HG02943 (cell line): Measurements from ENCODE around the gene GPC4.

Experiments used
- ATAC-seq: cut with Tn5 transposase; IDR thresholded peaks from one replicate; pipeline ENCODE4 v1.9.1; 2021; ENCODE audit warnings: mild to moderate bottlenecking, low read depth, moderate library complexity; ENCODE audit not compliant: unreplicated experiment

The GPC4 gene

GRCh38 chrX:133415276-133416105 lies at the start of gene GPC4:
GPC4 (minus strand) TSS chrX:133415489; CDS start chrX:133414965, 524 bp downstream.
- no peak for ATAC-seq

- no peak for ATAC-seq
Observed at GRCh38 chrX:133461231-133461630, 45.9 kb upstream of the GPC4 start.

DNA sequence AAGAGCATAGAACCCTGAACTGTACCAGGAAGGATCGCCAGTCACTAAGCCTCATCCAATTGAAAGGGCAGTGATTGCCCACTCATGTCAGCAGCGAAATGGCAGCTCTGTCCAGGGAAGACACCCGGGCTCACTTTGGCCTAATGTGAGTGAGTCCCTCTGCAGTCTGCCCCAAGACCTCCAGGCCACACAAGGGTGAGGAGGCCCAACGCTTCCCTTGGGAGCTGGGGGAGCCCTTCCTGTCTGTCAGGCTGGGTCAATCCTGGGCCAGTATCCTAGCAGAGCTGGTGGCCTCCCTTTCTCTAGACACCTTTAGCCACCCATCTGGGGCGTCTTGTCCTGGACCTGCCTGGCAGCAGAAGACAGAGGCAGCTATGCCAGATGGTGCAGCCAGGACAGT lies 39.6 kb upstream of the GPC4 start:
- no peak for ATAC-seq

DNA sequence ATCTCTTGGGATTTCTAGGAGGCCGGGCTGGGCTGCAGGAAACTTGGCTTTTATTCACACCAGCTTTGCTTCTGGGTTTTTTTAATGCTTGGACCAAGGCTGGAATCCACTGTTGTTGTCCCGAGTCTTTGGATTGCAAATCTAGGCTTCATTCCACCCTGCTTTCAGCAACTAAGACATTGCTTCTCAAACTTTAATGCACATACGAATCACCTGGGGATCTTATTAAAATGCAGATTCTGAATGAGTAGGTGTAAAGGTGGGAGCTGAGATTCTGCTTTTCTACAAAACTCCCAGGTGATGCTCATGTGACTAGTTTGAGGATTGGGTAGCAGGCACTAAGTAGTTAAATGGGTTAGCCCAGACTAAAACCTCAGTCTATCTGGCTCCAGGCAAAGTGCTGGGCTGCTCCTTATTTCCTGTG lies 39.2 kb upstream of the GPC4 start:
- ATAC-seq, result no peak

DNA sequence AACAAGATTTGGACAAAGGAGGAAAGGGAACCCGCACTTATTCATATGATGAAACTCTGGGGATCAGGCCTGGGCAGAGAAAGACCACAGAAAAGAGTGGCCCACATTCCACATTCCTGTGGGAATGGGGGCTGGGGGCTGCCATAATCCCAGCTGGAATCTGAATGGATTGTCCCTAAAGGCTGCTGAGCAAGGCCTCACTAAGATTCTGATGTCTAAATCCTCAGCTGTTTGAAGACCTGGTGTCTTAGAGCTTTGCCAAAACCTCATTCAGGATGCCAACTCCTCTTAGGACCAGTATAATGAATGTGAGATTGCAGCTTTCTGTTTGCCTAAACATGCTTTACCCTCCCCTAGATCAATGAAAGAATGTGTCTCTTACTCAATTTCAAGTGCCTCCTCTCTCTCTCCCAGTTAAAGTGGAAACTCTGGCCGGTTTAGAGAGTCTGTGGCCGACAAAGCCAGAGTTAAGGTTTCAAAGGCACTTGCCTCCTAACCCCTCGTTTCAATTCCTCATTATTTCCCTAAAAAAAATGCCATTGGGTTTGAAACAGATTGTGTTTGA lies 33.3 kb upstream of the GPC4 start:
- ATAC-seq, result no peak

- ATAC-seq, result no peak
Observed at GRCh38 chrX:133444952-133445831, 29.9 kb upstream of the GPC4 start.

DNA sequence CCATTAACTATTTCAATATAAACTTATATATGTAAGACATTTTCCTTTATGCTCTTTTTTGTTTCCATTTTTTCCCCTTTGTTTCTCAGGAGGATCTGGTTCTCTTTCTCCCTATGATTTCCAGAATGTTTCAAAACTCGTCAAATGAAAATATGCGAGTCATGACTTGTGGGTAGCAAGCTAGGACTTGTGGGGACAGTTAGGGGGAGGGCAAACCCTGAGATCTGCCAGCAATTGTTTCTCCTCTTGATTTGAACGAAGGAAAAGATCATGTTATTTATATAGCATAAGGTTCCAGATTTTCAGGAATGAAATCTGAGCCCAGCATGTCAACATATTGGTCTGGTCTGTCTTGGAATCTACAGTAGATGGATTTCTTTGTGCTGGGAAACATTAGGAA lies 28.9 kb upstream of the GPC4 start:
- no peak for ATAC-seq

DNA sequence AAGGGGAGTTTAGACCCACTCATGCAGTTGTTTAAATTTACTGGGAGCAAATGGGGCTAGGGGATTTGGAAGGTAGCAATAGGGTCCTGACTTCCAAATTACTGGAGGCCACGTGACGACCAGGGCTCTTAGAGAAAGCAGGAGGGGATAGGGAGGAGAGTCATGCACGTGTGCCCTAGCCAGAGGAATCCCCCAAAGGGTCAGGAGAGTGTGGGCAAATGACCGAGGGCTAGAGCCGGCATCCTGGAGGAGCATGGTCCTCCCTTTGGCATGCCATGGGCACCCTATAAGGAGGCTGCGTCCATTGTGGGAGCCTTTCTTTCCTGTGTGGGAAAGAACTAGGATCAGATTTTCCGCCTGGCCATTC lies 25.5 kb upstream of the GPC4 start:
- ATAC-seq, result no peak

- ATAC-seq, result no peak
Observed at GRCh38 chrX:133440081-133440796, 24.9 kb upstream of the GPC4 start.

GRCh38 chrX:133437766-133438165 lies 22.5 kb upstream of the GPC4 start:
- no peak for ATAC-seq

DNA sequence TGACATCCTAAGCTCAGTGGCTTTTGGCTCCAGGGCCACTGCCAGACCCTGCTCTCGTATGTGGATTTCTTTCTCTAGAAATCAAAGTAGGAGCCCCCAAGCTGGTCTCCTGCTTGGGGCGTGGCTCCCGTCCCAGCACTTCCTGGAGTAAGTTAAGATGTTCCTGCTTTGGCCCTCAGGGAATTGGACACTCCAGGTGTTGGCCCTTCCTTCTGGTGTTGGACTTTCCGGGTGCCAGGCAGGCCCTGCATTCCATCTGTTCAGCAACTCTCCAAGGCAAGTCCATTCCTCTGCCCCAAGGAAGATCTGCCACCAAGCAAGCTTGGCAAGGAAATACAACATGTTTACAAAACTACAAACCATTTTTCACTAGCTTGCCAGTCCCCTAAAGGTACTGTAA lies 22.1 kb upstream of the GPC4 start:
- no peak for ATAC-seq

DNA sequence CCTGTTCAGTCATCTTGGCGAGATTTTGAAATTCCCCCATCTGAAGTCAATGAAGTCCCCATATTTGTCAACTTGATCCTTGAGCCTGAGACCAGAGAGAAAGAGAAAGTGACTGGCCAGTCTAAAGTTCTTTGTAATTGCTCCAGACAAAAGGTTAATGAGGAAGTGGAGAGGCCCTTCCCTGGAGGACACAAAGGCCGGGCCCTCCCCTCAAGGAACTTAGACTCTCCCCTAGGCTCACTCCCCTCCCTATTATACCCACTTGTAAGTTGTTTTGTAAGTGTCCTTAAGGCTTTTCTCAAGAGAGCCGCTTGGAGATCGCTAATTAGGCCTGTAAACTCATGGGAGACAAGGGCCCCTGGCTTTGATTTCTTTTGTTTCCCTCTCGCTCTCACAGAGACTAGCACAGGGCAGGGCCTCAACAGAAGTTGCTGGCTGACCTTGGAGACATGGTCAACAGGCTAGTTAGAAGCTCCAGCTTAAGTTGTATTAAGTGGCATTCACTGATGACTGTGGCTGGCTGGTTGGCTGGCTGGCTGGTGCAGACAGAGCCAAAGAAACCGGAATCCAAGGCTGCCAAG lies 20.3 kb upstream of the GPC4 start:
- no peak for ATAC-seq

DNA sequence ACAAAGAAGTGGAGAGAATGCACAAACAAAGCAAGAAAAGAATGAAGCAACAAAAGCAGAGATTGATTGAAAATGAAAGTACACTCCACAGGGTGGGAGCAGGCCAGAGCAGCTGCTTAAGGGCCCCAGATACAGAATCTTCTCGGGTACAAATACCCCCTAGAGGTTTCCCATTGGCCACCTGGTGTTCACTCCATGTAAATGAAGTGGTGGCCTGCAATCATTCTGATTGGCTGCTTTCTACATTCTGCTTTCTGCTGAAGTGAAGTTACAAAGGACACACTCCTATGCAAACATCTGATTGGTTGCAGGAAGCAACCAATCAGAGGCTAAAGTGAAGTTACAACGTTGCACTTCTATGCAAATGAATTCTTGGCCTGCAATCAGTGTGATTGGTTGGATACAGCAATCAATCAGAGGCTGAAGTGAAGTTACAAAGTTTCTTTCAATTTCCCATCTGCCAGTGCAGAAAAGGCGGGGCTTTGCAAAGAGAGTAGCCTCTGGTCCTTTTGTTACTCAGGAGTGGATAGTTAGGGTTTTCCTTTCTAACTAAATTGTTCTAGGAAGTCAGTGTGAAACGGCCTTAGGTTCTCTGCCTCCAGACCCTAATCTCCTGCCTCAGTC lies 19.0 kb upstream of the GPC4 start:
- no peak for ATAC-seq

DNA sequence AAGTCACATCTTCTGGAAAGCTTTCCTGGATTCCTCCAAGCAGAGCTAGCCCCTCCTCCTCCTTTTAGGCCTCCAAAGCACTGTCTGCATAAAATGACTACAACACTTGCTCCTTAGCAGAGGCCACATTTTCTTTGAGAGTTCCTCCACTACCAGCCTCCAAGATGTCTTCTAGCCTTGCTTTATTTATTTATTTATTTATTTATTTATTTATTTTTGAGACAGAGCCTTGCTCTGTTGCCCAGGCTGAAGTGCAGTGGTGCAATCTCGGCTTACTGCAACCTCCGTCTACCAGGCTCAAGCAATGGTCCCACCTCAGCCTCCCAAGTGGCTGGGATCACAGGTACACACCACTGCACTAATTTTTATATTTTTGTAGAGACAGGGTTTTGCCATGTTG lies 4.6 kb upstream of the GPC4 start:
- ATAC-seq, result no peak

DNA sequence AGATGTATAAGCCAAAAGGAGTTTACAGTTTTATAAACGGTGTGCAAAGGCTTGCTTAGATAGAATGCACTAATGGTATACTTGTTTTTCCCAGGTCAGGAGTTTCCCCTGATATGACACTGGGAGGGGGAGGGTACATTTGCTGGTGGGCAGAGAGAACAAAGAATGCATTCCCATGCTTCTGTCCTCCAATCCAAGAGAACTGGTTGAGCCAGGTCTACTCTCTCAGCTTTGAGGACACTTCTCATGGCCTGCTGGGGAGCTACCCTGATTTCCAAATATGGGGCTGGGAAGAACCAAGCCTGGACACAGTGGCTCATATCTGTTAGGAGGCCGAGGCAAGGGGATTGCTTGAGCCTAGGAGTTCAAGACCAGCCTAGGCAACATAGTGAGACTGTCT lies 3.3 kb upstream of the GPC4 start:
- ATAC-seq, result no peak

DNA sequence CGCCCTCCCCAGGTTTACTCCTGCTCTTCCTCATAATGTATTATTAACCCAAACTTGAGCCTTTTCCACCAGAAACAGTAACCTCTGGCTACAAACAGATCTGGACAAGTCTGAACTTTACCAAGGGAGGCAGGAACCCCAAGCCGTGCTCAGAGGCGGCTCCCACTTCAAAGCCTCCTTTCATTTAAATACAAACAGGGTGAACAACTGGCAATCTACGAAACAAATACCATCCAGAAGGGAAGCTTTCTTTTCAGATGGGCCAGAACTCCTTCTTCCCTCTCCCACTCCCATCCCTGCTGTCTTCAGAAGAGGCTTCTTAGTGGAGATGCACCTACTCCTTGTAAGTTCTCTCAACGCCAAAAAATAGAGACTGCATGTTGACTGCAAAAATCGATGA lies 2.1 kb upstream of the GPC4 start:
- no peak for ATAC-seq

- ATAC-seq, result no peak
Observed at GRCh38 chrX:133414406-133415275, 648 bp downstream of the GPC4 start.

GRCh38 chrX:133413218-133413925 lies 1.9 kb downstream of the GPC4 start:
- no peak for ATAC-seq
